Stimulated activated CD8-positive, alpha-beta memory T cell treated with anti-CD3 and anti-CD28 coated beads, Interleukin-15, amount 100 ng/mL, for 24 hours (primary cell): ENCODE data around the gene TMEM14B.
A peak's percentile ranks its signal among the peaks of the same experiment; 100 is the strongest.
"Not testable (repeated sequence)": the region's sequence is repeated elsewhere in the genome, so short reads cannot be mapped to it uniquely, and the experiment has no call there.

ENCODE experiments used
- DNase-seq: peaks from one replicate; pipeline ENCODE4 v3.0.0-alpha.2; 2020; ENCODE audit warnings: low read depth

The TMEM14B gene

GRCh38 chr6:10746915-10747250 lies 722 bp upstream of the TMEM14B start:
- DNase-seq = no peak

GRCh38 chr6:10749734-10750133 lies 2.1 kb downstream of the TMEM14B start:
- DNase-seq = no peak

GRCh38 chr6:10750568-10750967 lies 3.0 kb downstream of the TMEM14B start:
- not testable (repeated sequence) for DNase-seq

GRCh38 chr6:10751757-10752156 lies 4.2 kb downstream of the TMEM14B start:
- not testable (repeated sequence) for DNase-seq

- no peak for DNase-seq
Measured at GRCh38 chr6:10756085-10756484, 8.5 kb downstream of the TMEM14B start.

- no peak for DNase-seq
Measured at GRCh38 chr6:10759312-10759839, 11.8 kb downstream of the TMEM14B start.

- no peak for DNase-seq
Measured at GRCh38 chr6:10759884-10760329, 12.3 kb downstream of the TMEM14B start.

- DNase-seq = no peak
Measured at GRCh38 chr6:10763006-10763405, 15.4 kb downstream of the TMEM14B start.

GRCh38 chr6:10769419-10769818 lies 21.8 kb downstream of the TMEM14B start:
- no peak for DNase-seq

- DNase-seq = no peak
Measured at GRCh38 chr6:10771371-10771894, 23.8 kb downstream of the TMEM14B start.

- DNase-seq = no peak
Measured at GRCh38 chr6:10778230-10778629, 30.6 kb downstream of the TMEM14B start.

GRCh38 chr6:10779076-10779475 lies 31.5 kb downstream of the TMEM14B start:
- DNase-seq = no peak

- no peak for DNase-seq
Measured at GRCh38 chr6:10791673-10792072, 44.1 kb downstream of the TMEM14B start.

GRCh38 chr6:10792101-10792500 lies 44.5 kb downstream of the TMEM14B start:
- DNase-seq = no peak

- no peak for DNase-seq
Measured at GRCh38 chr6:10793035-10793434, 45.4 kb downstream of the TMEM14B start.

- no peak for DNase-seq
Measured at GRCh38 chr6:10793695-10794094, 46.1 kb downstream of the TMEM14B start.

GRCh38 chr6:10794239-10794638 lies 46.6 kb downstream of the TMEM14B start:
- no peak for DNase-seq

- no peak for DNase-seq
Measured at GRCh38 chr6:10800810-10801209, 53.2 kb downstream of the TMEM14B start.

- DNase-seq = peak; percentile 34
Measured at GRCh38 chr6:10801224-10801848, 53.7 kb downstream of the TMEM14B start.
